Stomach (tissue), 9 donors: Measurements from ENCODE around the gene LILRB4. TPM values are rescaled to one million over a fixed set of nuclear protein-coding genes. Genes with fewer than 3 reads are reported as not detected.
"Not testable (repeated sequence)": the region's sequence is repeated elsewhere in the genome, so short reads cannot be mapped to it uniquely, and the experiment has no call there.

Experiments
- DNase-seq, 2 donors: peaks; one replicate each; pipeline versions ENCODE4 v3.0.0 to v3.0.0-alpha.2; 2013 to 2019
- H3K27ac ChIP-seq, 5 donors: fragments of 200-600 bp in 4 of 5; sonication (generic) in 4 of 5; one replicate each; pipeline ENCODE4 v1.5.1; 2013 to 2019; ENCODE audit warnings: mild to moderate bottlenecking in 1 of 5, moderate library complexity in 1 of 5
- H3K27me3 ChIP-seq, 3 donors: fragments of 200-600 bp; sonication (generic); one replicate each; pipeline ENCODE4 v1.5.1; 2017 to 2019; ENCODE audit warnings: mixed run types in 1 of 3
- H3K36me3 ChIP-seq, 4 donors: fragments of 200-600 bp; sonication (generic); 1 replicate in 3 of 4; 2 replicates in 1 of 4; pipeline ENCODE4 v1.5.1; 2016 to 2019
- H3K4me1 ChIP-seq, 4 donors: fragments of 200-600 bp; sonication (generic); one replicate each; pipeline ENCODE4 v1.5.1; 2016 to 2019
- H3K4me3 ChIP-seq, 4 donors: fragments of 200-600 bp; sonication (generic) in 3 of 4; one replicate each; pipeline ENCODE4 v1.5.1; 2016 to 2019; ENCODE audit warnings: mild to moderate bottlenecking in 1 of 4
- H3K9me3 ChIP-seq, 4 donors: fragments of 200-600 bp; sonication (generic); one replicate each; pipeline ENCODE4 v1.5.1; 2016 to 2019
- CTCF ChIP-seq, 7 experiments: fragments of 450-650 bp in 4 of 7; fragments of 200-600 bp in 3 of 7; sonication (generic) in 3 of 7; IDR thresholded peaks; one replicate each; pipeline ENCODE4 v1.5.1; 2016 to 2019; ENCODE audit warnings: antibody characterized with exemption in 7 of 7, control low read depth in 2 of 7, mild to moderate bottlenecking in 1 of 7
- EP300 ChIP-seq: sonication (generic); formaldehyde crosslinking; IDR thresholded peaks from one replicate; pipeline ENCODE4 v1.6.1; 2017; ENCODE audit warnings: antibody characterized with exemption
- POLR2A ChIP-seq, 4 donors: fragments of 450-650 bp; IDR thresholded peaks; one replicate each; pipeline ENCODE4 v1.6.1; 2016; ENCODE audit warnings: antibody characterized with exemption in 4 of 4, control low read depth in 2 of 4, mild to moderate bottlenecking in 1 of 4, moderate library complexity in 1 of 4
- POLR2AphosphoS5 ChIP-seq, 3 donors: sonication (generic); formaldehyde crosslinking; IDR thresholded peaks; one replicate each; pipeline ENCODE4 v1.6.1; 2016; ENCODE audit warnings: antibody characterized with exemption in 3 of 3
- WGBS, 5 donors: extraction: QIAGEN DNeasy Blood & Tissue Kit in 3 of 5; methylation state at CpG; one replicate each; pipeline versions ENCODE4 v1.1.5 to v1.1.7; 2013 to 2018; 5-methylcytosine and 5-hydroxymethylcytosine counted together
- intact Hi-C: fragments of 100-400 bp; cut with DNase I; formaldehyde crosslinking; loops from one replicate; pipeline ENCODE4 v1.15.1; 2023; ENCODE audit warnings: low total_unique reads
- polyA plus RNA-seq, 3 donors: library from polyadenylated mRNA; stranded (reverse); fragments of 200-250 nt; gene quantifications; one replicate each; pipeline ENCODE4 v1.2.3, GENCODE V29; 2013
- small RNA-seq, 4 donors: library from RNA; depleted of rRNA; stranded (forward); fragments of <200 nt; gene quantifications; one replicate each; pipeline ENCODE3, GENCODE V24; 2016
- total RNA-seq, 5 donors: library from RNA; depleted of rRNA; stranded (reverse); fragments of >200 nt; gene quantifications; one replicate each; pipeline versions ENCODE4 v1.1.0 to v1.2.3, GENCODE V29; 2014 to 2016
- donor health status: healthy with polysubstance abuse.
- donor health status: Bipolar disorder and iron deficiency.
- donor health status: healthy.

Gene LILRB4
- total and polyA plus RNA-seq, 8 donors: 0.61 to 12.2 (median 0.91) TPM; not detected in 2

GRCh38 chr19:54704928-54705327 is 42.1 kb downstream of the LILRB4 start:
- Histone ChIP-seq H3K27ac (no peak overlapping the region), H3K27me3 (peaks cover 0 to 28% (median 5%) of the 10 kb centered on the region in 3 donors), H3K4me1 (no peaks in the 10 kb centered on the region), H3K9me3 (peaks cover 0 to 21% (median 3%) of the 10 kb centered on the region in 4 donors), H3K36me3 (no peaks in the 10 kb centered on the region), H3K4me3 (no peak overlapping the region)
- TF ChIP-seq POLR2A (IDR thresholded peaks at IDR 0.05) (no peak), CTCF (IDR thresholded peaks at IDR 0.05) (no peak), POLR2AphosphoS5 (IDR thresholded peaks at IDR 0.05) (no peak), EP300 (no peak)
- 71 to 87% (median 77%) methylated on average over 5 to 8 of the region's 8 CpGs for WGBS, 5 donors
- intact Hi-C loops: no loop called here
- DNase-seq: no peak

DNA sequence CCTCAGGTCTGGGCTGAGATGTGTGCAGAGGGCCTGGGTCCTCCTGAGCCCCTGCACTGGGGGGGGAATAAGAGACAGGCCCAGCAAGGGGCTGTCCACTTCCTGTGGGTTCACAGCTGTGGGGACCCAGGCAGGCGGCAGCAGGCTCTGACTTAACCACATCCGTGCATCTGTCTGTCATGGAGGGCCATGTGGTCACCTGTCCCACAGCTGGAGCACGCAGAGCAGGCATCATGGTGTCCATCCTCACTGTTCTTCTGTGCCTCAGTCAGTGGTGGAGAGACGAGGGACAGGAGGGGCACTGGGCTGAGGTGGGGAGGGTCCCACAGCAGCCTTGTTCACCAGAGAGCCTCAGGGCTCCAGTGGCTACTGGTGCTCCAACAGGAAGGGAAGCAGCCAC is 45.2 kb downstream of the LILRB4 start:
- H3K27ac ChIP-seq: no peak overlapping the region
- peaks cover 0 to 27% (median 5%) of the 10 kb centered on the region in 3 donors for H3K27me3 ChIP-seq
- TF ChIP-seq POLR2A (IDR thresholded peaks at IDR 0.05): no peak
- DNase-seq: no peak
- intact Hi-C loops: no loop called here
- H3K4me3 ChIP-seq: no peak overlapping the region
- WGBS, 5 donors: 30 to 90% (median 57%) methylated on average over 2 to 4 of the region's 4 CpGs
- H3K4me1 ChIP-seq: no peaks in the 10 kb centered on the region
- peaks cover 0 to 21% (median 3%) of the 10 kb centered on the region in 4 donors for H3K9me3 ChIP-seq
- H3K36me3 ChIP-seq: no peaks in the 10 kb centered on the region

- Histone ChIP-seq H3K27ac (no peak overlapping the region), H3K4me3 (no peak overlapping the region), H3K4me1 (no peaks in the 10 kb centered on the region), H3K9me3 (peaks cover 0 to 14% (median 3%) of the 10 kb centered on the region in 4 donors), H3K36me3 (no peaks in the 10 kb centered on the region), H3K27me3 (peaks cover 0 to 21% (median 5%) of the 10 kb centered on the region in 3 donors)
- WGBS, 5 donors: 82 to 95% (median 85%) methylated on average over 4 to 7 of the region's 7 CpGs
- no peak for DNase-seq
- TF ChIP-seq CTCF (IDR thresholded peaks at IDR 0.05) (no peak), EP300 (no peak), POLR2AphosphoS5 (IDR thresholded peaks at IDR 0.05) (no peak), POLR2A (IDR thresholded peaks at IDR 0.05) (no peak)
- intact Hi-C loops: no loop called here
Measured at GRCh38 chr19:54708781-54709180, 46.0 kb downstream of the LILRB4 start.

DNA sequence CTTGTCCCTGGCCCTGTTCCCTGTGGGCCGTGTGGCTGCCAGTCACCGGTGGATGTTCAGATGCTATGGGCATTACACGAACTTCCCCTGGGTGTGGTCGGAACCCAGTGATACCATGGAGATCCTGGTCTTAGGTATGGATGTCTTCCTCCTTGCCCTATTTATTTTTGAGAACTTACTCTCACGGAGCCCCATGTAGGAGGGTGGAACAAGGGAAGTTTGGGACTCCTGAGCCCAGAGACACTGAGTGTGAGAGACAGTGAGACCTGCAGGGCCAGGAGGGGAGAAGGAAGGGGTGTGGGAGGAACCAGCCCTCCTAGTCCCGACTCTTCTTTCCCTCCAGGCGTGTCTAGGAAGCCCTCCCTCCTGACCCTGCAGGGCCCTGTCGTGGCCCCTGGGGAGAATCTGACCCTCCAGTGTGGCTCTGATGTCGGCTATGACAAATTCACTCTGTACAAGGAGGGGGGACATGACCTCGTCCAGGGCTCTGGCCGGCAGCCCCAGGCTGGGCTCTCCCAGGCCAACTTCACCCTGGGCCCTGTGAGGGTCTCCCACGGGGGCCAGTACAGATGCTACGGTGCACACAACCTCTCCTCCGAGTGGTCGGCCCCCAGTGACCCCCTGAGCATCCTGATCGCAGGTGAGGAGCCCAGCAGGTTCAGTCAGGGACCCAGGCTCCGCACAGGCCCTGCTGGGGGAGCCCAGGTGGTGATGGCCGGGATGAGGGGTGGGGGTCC is 46.6 kb downstream of the LILRB4 start:
- 60 to 75% (median 67%) methylated on average over 11 to 18 of the region's 18 CpGs for WGBS, 5 donors
- intact Hi-C loops: no loop called here
- Histone ChIP-seq H3K36me3 (no peaks in the 10 kb centered on the region), H3K27me3 (peaks cover 0 to 21% (median 5%) of the 10 kb centered on the region in 3 donors), H3K4me1 (no peaks in the 10 kb centered on the region), H3K9me3 (peaks cover 0 to 8% (median under 1%) of the 10 kb centered on the region in 4 donors), H3K27ac (no peak overlapping the region), H3K4me3 (no peak overlapping the region)
- TF ChIP-seq EP300 (no peak), CTCF (IDR thresholded peaks at IDR 0.05) (no peak), POLR2AphosphoS5 (IDR thresholded peaks at IDR 0.05) (no peak), POLR2A (IDR thresholded peaks at IDR 0.05) (no peak)
- DNase-seq: no peak

GRCh38 chr19:54709956-54710355 is 47.2 kb downstream of the LILRB4 start:
- H3K4me3 ChIP-seq, H3K27ac ChIP-seq, H3K4me1 ChIP-seq, intact Hi-C loops, H3K36me3 ChIP-seq, DNase-seq, H3K9me3 ChIP-seq: not testable (repeated sequence)
- WGBS, 5 donors: 53 to 67% (median 65%) methylated on average over 8 to 11 of the region's 13 CpGs
- peaks cover 0 to 21% (median 5%) of the 10 kb centered on the region in 3 donors for H3K27me3 ChIP-seq

Small RNAs within 50 kb of the gene (small RNA-seq; reads per million reads assigned to genes)
- gene AC245036.3 (0 reads per million in 4 donors), gene AC245128.2 (0 reads per million in 4 donors), gene MIR8061 (0 reads per million in 4 donors)

Other genes with a start within 250 kb of the LILRB4 start
- gene TTYH1, start 247.5 kb upstream of the LILRB4 start, total RNA-seq: 10 to 100 TPM in 1 of 5 donors, 1 to 10 TPM in 2, not detected in 2; 2.3 to 12.9 (median 7.0) TPM
- gene TTYH1, start 247.5 kb upstream of the LILRB4 start, polyA plus RNA-seq: 1 to 10 TPM in 1 of 3 donors, under 1 TPM in 1, not detected in 1; 0.12 to 1.4 TPM
- 100 to 1,000 TPM in 4 of 5 donors, 10 to 100 TPM in 1; 61.3 to 464 (median 222) TPM for gene LENG8, start 213.8 kb upstream of the LILRB4 start, total RNA-seq
- gene LENG8, start 213.8 kb upstream of the LILRB4 start, polyA plus RNA-seq: 10 to 100 TPM; 37.4 to 99.0 (median 89.0) TPM
- 10 to 100 TPM in 2 of 5 donors, 1 to 10 TPM in 3; 1.3 to 14.5 (median 3.5) TPM for gene LENG9, start 199.2 kb upstream of the LILRB4 start, total RNA-seq
- gene LENG9, start 199.2 kb upstream of the LILRB4 start, polyA plus RNA-seq: 1 to 10 TPM; 6.9 to 7.8 (median 7.3) TPM
- 100 to 1,000 TPM in 1 of 5 donors, 10 to 100 TPM in 2, under 1 TPM in 1, not detected in 1; 0.89 to 699 (median 32.8) TPM for gene CDC42EP5, start 189.7 kb upstream of the LILRB4 start, total RNA-seq
- gene CDC42EP5, start 189.7 kb upstream of the LILRB4 start, polyA plus RNA-seq: 10 to 100 TPM; 24.8 to 48.6 (median 28.3) TPM
- gene LAIR2, start 160.2 kb upstream of the LILRB4 start, total RNA-seq: not detected
- gene LAIR2, start 160.2 kb upstream of the LILRB4 start, polyA plus RNA-seq: under 1 TPM in 1 of 3 donors, not detected in 2; 0.30 TPM
- 1 to 10 TPM in 2 of 5 donors, under 1 TPM in 1, not detected in 2; 0.37 to 7.8 (median 2.3) TPM for gene LILRA2, start 89.2 kb upstream of the LILRB4 start, total RNA-seq
- 1 to 10 TPM in 1 of 3 donors, under 1 TPM in 2; 0.20 to 2.1 (median 0.61) TPM for gene LILRA2, start 89.2 kb upstream of the LILRB4 start, polyA plus RNA-seq
- gene LILRA1, start 69.4 kb upstream of the LILRB4 start, total RNA-seq: not detected
- gene LILRA1, start 69.4 kb upstream of the LILRB4 start, polyA plus RNA-seq: under 1 TPM; 0.25 to 0.62 (median 0.31) TPM
- 10 to 100 TPM in 1 of 5 donors, 1 to 10 TPM in 2, under 1 TPM in 1, not detected in 1; 0.37 to 50.8 (median 2.7) TPM for gene LILRB1, start 32.5 kb upstream of the LILRB4 start, total RNA-seq
- gene LILRB1, start 32.5 kb upstream of the LILRB4 start, polyA plus RNA-seq: 1 to 10 TPM in 2 of 3 donors, under 1 TPM in 1; 0.63 to 2.0 (median 1.2) TPM
- gene KIR3DL3, start 61.5 kb downstream of the LILRB4 start, total RNA-seq: not detected
- gene KIR3DL3, start 61.5 kb downstream of the LILRB4 start, polyA plus RNA-seq: not detected
- gene KIR2DL3, start 75.5 kb downstream of the LILRB4 start, total RNA-seq: not detected
- gene KIR2DL3, start 75.5 kb downstream of the LILRB4 start, polyA plus RNA-seq: not detected
- gene KIR2DL1, start 106.8 kb downstream of the LILRB4 start, total RNA-seq: not detected
- gene KIR2DL1, start 106.8 kb downstream of the LILRB4 start, polyA plus RNA-seq: not detected
- gene KIR2DL4, start 140.6 kb downstream of the LILRB4 start, total RNA-seq: under 1 TPM in 1 of 5 donors, not detected in 4; 0.87 TPM
- gene KIR2DL4, start 140.6 kb downstream of the LILRB4 start, polyA plus RNA-seq: under 1 TPM in 1 of 3 donors, not detected in 2; 0.18 TPM
- not detected for gene KIR3DL1, start 153.5 kb downstream of the LILRB4 start, total RNA-seq
- not detected for gene KIR3DL1, start 153.5 kb downstream of the LILRB4 start, polyA plus RNA-seq
- not detected for gene KIR2DS4, start 169.7 kb downstream of the LILRB4 start, total RNA-seq
- gene KIR2DS4, start 169.7 kb downstream of the LILRB4 start, polyA plus RNA-seq: not detected
- gene KIR3DL2, start 187.5 kb downstream of the LILRB4 start, total RNA-seq: not detected
- not detected for gene KIR3DL2, start 187.5 kb downstream of the LILRB4 start, polyA plus RNA-seq
- gene FCAR, start 211.2 kb downstream of the LILRB4 start, total RNA-seq: 1 to 10 TPM in 1 of 5 donors, not detected in 4; 1.3 TPM
- gene FCAR, start 211.2 kb downstream of the LILRB4 start, polyA plus RNA-seq: 1 to 10 TPM in 1 of 3 donors, under 1 TPM in 1, not detected in 1; 0.15 to 2.2 TPM
- 1 to 10 TPM in 1 of 5 donors, not detected in 4; 1.1 TPM for gene NCR1, start 243.2 kb downstream of the LILRB4 start, total RNA-seq
- gene NCR1, start 243.2 kb downstream of the LILRB4 start, polyA plus RNA-seq: under 1 TPM in 1 of 3 donors, not detected in 2; 0.92 TPM